ENCODE measurements around the gene OGN.

Gene OGN

GRCh38 chr9:92404042-92404836 lies at the start of gene OGN:
OGN (minus strand) TSS chr9:92404578; CDS start chr9:92403407, 1,171 bp downstream.
- Histone ChIP-seq H3K27ac (peak within 1 kb of the TSS; percentile 65 to 92), H3K4me3 (peak within 1 kb of the TSS; percentile 66)
- no peak for TF ChIP-seq CTCF (IDR thresholded peaks at IDR 0.05)
- DNase-seq (ENCODE audit: low spot score), result no peak

GRCh38 chr9:92446536-92446935 lies 42.2 kb upstream of the OGN start:
- TF ChIP-seq CTCF (IDR thresholded peaks at IDR 0.05), result no peak
- Histone ChIP-seq H3K27ac (no peak overlapping the region), H3K4me3 (no peak overlapping the region)
- DNase-seq (ENCODE audit: low spot score), result no peak

- no peak overlapping the region for H3K27ac ChIP-seq
- TF ChIP-seq CTCF (IDR thresholded peaks at IDR 0.05), result no peak
- H3K4me3 ChIP-seq, result no peak overlapping the region
- no peak for DNase-seq (ENCODE audit: low spot score)
These were observed 40.5 kb upstream of the OGN start for GRCh38 chr9:92444841-92445240.

- Histone ChIP-seq H3K27ac (no peak overlapping the region), H3K4me3 (no peak overlapping the region)
- no peak for TF ChIP-seq CTCF (IDR thresholded peaks at IDR 0.05)
- no peak for DNase-seq (ENCODE audit: low spot score)
These were observed 36.3 kb upstream of the OGN start for GRCh38 chr9:92440751-92441046.

GRCh38 chr9:92439921-92440750 lies 35.8 kb upstream of the OGN start:
- H3K4me3 ChIP-seq, result no peak overlapping the region
- no peak for TF ChIP-seq CTCF (IDR thresholded peaks at IDR 0.05)
- no peak for DNase-seq (ENCODE audit: low spot score)
- no peak overlapping the region for H3K27ac ChIP-seq

GRCh38 chr9:92438900-92439526 lies 34.6 kb upstream of the OGN start:
- no peak overlapping the region for H3K4me3 ChIP-seq
- peak; percentile 39 for TF ChIP-seq CTCF (IDR thresholded peaks at IDR 0.05)
- DNase-seq (ENCODE audit: low spot score), result no peak

More at GRCh38 chr9:92438900-92439526, 34.6 kb upstream of the OGN start:
- no peak overlapping the region for H3K27ac ChIP-seq
